Stimulated activated CD8-positive, alpha-beta memory T cell treated with anti-CD3 and anti-CD28 coated beads, Interleukin-7, amount 100 ng/mL, for 1 hour (primary cell): ENCODE results near the gene TGFBR2.

Source experiments
- DNase-seq, 2 donors: peaks; one replicate each; pipeline ENCODE4 v3.0.0-alpha.2; 2020; ENCODE audit warnings: low read depth in 2 of 2

TGFBR2 gene

DNA sequence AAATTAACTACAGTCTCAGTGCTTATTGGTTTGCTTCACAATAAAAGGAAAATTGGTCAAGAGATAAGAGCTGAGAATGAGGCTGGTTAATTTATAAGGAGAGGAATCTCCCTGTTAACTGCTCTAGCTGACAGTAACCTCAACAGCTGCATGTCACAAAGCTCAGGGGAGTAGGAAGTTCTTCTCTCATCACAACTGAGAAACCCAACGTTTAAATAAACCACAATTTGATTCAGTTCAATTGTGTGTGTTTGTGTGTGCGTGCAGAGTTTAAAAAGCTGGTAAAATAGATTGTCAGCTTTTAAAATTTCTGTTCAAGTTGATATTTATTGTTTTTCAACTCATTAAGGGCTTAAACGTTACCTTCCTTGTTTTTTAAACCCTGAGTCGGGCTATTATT, 3.5 kb upstream of the TGFBR2 start:
- DNase-seq: no peak

DNA sequence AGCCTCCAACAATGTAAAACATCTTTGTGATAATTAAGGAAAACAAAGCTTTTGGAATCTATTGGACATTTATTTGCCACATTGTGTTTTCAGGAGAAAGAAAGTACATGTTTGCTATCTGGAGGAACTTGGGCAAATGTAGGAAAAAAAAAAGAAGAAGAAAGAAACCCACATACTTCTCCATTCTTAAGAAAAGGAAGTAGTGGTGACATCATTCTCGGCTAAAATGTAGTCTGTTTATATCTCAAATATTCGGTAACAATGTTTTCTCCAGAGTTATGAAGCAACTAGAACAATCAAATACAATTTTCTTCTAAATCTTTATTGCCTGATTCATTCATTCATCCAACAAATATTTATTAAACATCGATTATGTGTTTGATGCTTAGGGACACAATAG, 2.3 kb upstream of the TGFBR2 start:
- DNase-seq: no peak

DNA sequence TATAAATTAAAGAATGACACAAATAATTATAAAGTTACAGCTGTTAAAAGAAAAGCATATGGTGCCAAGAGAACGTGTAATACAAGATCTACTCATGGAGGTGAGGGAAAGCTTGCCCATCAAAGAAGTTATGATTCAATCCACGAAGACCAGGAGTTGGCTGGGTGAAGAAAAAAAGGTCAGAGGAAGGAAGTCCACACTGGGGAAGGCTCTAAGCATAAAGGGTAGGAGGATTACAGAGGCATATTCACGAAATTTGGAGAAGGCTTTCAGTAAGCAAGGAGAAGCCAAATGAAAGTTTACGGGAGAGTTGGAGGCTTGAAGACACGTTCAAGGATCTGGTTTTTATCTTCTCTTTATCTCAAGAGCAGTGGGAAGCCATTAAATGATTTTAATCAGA, 1.8 kb upstream of the TGFBR2 start:
- DNase-seq: no peak

DNA sequence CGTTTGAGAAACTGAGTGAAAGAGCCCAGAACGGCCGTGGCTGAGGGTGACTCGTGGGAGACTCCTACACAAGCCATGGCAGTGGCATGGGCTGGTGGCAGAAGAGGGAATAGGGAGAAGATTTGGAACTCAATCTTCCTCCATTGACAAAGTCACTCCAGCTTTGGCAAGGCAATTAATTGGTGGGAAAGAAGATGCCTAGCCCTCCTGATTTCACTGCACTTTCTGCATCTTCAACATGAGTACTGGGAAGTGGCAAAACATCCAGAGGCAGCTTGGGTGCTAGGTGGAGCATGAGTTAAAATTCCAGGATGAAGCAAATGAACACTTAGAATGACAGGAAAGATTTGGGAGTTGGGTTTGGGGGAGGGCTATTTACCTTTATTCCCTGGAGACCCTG, 1.4 kb upstream of the TGFBR2 start:
- DNase-seq: no peak

DNA sequence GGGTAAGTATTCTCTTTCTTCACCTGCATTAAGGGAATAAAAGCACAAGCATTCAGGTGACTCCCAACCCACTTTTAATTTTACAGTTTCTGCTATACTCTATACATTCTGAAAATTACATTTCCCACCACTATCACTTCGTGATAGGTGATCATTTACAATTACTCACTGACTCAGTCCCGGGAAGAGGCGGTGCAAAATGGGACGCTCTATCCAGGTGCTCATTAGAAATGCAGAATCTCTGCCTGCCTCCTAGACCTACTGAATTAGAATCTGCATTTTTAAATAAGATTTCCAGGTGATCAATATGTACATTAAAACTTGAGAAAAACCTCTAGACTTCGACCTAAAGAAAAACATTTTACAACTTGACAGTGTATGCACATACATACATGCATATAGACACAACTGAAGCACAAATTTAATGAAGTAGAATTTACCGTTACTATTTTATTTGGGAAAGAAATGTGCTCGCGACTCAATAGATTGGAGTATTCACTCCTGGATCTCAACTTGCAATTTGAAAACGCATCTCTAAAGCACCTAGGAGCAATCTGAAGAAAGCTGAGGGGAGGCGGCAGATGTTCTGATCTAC, 598 bp upstream of the TGFBR2 start:
- DNase-seq: no peak

DNA sequence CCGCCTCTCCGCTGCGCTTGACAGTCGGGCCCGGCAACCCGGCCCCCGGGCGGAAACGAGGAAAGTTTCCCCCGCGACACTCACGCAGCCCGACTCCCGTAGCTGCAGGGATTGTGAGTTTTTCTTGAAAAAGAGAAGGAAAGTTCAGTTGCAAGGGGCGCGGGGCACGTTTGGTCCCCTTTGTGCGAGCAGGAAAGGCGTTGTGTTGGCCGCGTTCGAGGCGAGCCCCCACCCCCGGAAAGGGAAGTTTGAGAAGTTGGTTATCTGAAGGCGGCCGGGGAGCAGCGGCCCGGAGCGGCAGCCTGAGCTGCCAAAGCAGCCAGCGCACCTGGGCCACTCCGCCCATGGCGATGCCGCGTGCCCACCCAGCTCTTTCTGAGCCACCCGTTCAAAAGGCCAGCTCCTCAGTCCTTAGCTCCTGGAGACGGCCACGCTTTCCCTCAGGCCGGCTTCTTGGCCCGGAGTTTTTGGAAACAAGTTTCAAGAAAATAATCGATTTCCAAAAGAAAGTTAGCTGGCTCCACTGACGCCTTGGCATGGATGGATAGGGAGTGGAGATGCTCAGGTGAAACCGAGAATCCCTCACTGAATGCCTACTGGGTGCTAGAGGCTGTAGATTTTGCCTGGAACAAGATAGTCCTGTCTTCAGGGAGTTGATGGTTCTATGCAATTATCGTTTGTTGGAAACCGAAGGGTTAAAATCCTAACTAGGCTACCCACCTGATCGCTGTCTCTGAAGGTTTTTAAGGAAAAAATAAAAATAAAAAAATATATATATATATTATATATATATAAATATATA, 832 bp downstream of the TGFBR2 start:
- peak in 1 of 2 donors; percentile 48 for DNase-seq

DNA sequence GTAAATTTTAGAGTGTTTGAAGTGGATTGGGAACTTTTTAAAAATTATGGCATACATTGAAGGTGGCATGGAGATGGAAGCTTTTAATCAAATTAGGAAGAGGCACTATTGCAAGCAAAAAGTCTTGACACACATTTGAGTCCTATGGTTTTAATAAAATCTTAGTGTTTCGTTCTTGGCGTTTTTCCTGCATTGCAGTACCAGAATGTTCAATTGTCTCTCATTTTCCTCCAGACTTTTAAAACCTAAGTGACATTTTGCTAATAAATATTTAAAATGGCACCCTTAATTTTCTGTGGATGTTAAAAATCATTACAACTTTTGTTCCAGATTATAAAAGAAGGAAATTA, 2.2 kb downstream of the TGFBR2 start:
- DNase-seq: no peak

DNA sequence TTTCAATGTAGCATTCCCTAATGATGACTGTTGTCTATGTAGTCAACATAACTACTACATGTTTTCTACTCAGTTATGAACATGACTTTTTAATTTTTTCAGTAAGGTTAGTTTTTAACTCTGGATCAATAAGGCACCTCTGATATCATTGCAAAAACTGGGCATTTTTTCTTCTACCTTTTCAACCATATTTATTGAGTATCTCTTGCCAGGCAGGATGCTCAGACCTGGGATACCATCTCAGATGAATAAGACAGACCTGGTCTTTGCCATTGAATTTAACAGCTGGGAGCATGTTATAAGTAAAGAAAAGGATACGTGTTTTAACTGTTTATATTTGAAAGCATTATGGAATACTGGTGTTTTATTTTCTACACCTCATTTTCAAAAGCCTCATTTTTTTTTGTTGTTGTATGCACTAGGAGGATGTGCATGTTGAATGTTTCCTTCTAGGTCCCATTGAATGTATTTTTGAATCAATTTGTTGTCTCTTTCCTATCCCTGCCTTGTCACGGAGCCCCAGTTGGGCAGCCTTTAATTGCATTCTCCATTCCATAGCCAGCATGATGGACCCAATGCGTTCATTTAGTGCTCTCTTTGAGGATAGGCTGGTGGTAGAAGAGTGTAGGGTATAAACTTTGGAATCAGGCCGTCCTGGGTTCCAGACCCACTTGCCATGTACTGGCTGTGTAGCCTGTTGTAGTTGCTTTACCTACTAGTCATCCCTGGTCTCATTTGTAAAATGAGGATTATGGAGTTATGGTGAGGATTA, 3.7 kb downstream of the TGFBR2 start:
- DNase-seq: no peak

DNA sequence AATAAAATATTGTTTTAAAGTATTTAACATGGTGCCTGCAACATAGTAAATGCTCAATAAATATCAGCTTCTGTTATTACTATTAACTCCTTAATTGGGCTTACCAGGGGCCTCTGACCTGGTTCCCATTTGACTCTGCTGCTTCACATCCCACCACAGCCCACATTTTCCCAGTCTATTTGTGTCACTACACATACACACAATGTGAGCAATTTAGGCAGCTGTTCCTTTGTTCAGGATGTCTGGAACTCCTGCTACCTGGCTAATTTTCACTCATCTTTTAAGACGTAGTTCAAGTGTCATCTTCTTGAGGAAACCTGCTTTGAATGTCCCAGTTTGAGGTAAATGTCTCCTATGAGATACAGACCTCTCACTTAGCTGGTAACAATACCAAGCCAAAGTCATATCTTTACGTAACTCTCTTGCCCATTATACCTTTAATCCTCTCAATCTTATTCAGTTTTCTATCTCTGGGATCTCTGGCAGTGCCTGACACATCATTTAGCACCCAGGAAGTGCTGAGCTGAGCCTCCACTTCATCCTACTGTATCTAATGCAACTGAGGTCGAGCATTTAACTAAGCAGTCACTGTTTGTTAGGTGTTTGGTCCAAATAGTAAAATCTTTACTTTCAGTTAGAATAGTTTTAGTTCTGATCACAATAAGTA, 4.4 kb downstream of the TGFBR2 start:
- no peak for DNase-seq

DNA sequence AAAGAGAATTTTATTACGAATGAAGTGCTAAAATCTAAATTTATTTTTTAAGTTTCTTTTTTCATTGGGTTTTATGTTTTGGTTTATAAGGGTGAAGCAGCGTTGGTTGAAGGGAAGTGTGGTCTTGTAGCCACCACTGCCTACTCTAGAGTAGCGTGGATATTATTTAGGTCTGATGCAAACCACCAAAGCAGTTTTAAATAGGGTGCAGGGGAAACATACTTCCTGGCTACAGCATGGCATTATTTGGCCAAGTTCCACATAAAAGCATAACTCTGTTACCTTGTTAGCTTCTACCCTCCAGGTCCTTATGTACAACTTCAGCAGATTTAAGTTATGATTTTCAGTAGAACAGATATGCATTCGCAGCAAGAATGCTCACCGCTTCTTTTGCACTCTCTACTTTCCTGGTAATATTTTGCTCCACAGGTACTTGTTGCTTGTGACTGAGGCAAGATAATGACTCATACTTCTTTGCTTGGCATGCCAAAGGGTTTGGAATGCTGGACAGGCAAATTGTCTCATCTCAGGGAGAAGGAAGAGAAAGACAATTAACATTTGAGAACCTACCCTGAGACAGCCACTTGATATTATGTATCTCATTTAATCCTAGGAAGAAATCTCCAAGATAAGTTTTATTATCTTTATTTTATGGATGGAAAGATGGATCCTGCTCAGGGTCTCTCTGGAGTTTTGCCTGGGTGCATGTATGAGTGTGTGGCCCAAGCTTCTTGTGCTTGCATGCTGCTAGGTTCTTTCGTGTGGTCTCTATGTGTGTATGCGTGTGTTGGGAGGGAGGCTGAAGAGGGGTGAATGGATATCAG, 5.4 kb downstream of the TGFBR2 start:
- DNase-seq: no peak

DNA sequence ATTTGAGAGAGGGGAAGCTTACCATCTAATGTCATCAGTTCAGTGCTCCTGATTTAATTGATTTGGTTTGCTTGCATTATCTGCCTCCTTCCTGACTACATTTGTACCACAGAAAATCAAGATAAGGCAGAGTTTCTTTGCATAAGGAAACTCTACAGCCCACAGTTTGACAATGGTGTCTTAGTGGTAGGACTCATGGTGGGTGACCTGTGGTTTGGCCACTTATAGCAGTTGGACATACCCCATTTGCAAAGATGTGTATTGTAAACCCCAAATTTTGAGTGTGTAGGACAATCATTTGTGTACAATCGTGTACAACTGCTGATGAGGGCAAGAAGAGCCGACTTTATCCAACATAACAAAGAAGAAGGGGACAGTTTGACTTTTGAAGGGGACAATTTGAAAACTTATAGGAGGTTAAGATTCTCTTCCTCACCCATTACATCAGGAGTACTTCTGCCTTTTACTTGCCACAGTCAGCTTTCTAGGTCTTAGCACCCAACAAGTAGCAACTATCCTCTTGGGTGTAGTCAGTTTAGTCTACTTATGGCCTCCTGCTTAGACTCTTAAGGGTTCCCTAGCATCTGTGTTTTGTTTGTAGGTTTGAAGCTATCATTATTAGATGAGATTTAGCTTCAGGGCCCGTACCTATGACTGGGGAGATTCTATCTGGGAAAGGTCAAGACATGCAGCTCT, 6.2 kb downstream of the TGFBR2 start:
- DNase-seq: no peak

DNA sequence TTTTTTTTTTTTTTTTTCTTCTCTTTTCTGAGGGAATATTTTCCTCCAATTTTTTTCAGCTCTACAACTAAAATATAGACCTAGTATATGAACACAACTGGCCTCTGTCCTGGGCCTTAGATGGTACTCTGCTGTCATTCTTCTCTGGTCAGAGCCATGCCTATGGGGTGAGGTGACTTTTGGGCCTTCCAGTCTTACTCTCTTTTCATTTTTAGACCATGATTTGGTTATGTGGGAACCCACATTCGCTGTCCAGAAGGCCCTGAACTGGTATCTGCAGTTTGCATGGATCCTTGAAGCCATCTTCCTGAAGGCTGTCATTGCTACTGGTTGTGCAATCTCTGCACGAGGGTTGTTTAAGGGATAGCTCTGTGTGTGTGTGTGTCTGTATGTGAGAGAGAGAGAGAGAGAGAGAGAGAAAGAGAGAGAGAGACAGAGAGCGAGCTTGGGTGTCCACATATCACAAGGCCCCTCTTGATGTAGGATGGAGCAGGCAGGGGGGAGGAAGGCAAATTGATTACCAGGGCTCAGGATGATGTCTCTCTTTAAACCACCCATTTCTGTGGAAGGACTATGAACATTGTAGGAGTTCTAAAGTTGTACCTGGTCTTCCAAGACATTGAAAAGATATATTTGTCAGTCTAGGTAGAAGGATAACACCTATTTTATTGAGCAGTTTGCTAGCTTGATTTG, 6.9 kb downstream of the TGFBR2 start:
- DNase-seq: no peak

DNA sequence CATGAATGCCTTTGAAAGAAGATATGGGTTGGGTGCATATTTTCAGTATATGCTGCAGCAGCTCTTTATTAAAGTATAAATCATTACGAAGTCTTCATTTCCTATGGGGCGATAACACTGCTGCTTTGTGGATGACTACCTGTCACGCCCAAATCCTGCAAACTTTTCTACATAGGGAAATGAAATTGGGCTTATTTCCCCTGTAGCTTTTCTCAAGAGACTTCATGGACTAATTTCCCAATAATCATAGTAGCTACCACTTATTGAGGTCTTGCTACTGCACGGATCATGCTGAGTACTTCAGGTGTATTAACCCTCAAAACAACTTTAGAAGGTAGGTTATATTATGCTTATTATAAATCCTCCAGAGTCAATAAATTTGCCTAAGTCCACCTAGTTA, 8.0 kb downstream of the TGFBR2 start:
- DNase-seq: no peak

DNA sequence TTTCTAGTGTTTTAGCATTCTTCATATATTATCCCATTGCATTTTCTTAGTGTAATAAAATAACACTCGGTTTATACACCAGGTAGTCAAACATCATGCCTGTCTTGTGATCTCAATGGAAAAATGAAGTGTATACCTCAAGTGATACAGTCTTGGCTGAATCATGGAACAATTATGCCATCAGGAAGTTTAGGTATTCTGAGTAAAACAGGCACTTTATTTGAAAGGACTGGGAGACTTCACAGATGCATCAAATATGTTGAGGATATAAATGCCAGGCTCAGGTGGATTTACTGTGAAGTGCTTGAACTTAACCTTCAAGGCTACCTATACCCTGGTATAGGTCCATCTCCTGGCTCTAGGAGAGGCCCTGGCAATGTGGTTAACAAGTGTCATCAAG, 8.5 kb downstream of the TGFBR2 start:
- DNase-seq: no peak

DNA sequence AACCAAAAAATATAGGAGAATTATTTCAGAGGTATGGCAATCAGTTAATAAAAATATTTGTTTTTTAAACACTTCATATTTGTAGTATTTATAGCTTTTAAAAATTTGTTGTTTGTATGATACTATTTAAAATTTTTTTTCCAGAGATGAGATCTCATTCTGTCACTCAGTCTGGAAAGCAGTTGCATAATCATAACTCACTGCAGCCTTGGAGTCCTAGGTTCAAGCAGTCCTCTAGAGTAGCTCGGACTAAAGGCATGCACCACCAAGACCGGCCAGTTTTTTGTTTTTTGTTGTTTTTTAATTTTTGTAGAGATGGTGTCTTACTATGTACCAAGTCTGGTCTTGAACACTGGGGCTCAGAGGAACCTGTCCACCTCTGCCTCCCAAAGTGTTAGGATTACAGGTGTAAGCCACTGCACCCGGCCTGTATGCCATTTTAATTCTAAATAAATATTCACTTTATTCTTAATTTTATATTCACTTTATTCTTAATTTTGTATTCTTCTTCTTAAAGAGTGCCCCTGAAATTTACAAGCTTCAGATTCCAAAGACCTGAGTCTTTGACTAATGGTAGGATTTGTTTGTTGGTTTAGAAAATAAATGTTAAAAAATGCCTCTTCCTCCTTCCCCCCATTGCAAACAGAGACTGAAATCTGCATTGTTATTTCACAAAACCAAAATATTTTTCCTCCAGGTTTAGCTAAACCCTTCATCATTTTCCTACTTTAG, 9.4 kb downstream of the TGFBR2 start:
- DNase-seq: no peak

DNA sequence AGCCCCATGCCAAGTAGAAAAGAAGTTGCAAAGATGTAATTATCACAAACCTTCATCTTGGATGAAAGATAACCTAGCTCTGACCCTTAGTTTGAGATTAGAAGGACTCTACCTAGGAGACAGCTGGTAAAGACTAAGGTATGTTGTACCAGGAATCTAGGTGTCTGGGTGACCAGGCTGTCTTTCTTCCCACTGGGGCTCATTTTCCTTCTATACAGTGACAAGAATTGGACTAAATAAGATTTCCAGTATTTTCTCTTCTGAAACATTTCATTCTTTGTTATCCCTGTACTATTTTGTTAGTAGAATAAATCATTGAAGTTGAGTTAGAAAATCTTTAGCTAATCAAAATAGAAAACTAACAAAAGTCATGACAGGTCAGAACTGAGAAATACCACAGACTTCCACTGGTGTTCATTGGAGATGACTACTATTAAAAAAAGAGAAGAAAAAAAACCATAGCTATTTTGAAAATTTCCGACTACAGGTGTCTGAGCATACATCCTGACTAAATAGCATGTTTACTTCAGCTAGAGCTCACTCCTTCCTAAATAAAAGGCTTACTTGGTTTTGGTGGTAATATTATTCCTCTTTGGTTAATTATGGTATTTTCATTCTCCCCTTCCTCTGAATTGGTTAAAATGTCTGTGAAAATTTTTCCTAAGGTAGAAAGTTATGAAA, 10.1 kb downstream of the TGFBR2 start:
- no peak for DNase-seq

DNA sequence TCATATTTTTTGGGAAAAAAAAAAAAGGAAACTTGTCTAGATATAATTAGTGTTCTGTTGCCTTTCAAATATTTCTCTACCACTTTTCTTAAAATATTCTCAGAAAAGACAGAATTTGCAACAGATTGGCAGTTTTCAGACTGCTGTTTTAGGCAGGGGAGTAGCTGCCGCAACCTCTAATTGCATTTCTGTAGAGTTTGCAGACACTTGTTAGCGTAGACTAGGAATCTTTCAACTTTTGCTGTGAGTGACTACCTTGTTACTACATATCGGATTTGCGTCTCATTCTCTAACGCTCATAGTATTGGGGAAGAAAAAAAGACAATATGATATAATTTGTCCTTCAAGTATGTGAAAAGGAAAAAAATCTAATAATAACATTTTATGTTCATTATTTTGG, 10.7 kb downstream of the TGFBR2 start:
- no peak for DNase-seq

DNA sequence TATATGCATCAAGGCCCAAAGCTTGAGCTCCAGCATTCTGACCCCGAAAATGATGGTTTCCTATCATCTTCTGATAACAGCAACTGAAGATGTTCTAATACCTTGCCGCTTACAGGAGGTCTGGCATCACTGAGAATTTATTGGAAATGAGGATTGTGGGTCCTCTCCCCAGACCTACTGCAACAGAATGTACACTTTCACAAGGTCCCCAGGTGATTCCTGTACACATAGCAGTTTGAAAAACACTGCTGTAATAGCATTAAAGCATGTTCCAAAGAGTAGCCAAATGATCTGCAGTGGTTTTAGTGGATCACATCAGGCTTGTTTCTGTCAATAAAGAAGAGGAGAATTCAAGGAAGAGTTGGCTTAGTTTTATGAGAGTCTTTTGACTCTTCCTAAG, 11.3 kb downstream of the TGFBR2 start:
- no peak for DNase-seq

DNA sequence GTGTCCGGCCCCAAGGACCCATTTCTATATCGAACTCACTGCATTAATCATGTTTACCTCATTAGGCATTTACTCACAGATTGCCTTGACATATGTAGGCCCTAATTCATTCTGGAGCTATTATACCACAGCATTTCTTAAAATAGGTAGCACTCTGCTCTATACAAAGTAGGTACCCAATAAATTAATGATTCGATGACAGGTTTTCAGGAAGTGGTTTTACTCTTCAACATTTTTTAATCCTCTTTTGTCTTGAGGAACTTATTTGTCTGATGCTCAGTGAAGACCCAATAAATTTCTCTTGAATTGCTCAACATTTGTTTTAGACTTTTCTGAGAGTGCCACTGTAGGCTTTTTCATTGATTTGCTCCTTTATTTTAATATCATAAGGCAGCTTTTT, 12.1 kb downstream of the TGFBR2 start:
- DNase-seq: no peak
